ENCODE results near the gene RABGGTA.

RABGGTA gene

DNA sequence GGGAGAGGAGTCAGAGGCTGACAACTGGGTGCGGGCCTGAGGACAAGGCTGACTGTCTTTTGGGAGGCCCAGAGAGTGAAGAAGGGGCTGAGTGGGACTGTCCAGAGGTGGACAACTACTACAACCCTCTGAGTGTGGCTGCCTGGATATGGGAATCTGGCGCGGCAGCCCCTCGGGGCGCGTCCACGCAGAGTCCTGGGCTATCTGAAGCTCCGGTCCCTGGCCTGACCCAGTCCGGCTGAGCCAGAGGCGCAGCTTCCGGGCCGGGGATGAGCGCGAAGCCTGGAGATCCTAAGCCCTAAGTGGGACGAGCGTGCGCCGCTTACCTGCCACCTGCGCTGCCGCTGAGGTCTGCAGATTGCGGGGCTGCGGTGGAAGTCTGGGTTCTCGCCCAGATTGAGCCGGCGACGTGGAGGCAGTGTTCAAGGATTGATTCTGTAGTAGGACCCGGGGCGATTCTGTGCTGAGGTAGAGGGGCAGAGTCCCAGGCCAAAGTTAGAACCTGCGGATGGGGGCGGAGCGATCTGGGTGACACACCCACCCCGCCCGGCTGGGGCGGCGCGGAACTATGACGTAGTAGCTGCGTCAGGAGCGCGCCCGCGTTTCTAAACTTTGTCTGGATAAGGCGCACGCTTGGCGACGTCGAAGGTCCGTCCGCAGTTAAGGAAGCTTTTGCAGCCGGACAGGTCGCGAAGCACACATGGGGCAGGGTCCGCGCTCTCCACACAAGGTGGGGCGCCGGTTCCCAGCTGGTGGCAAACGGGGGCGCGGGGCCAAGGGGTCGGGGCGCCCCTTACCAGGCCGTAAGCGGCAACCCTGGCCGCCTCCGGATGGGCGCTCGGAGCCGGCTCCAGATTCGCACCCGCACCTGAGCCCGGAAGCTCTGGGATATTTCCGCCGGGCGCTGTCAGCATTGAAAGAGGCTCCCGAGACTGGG is 28.1 kb upstream of the RABGGTA start, which contains the start of the genes DHRS1 and NOP9:
Gene DHRS1 (minus strand): TSS at position 526 of the 937 bp plus-strand sequence. CDS start 674 bp downstream, outside the sequence.
Gene NOP9 (plus strand): TSS at position 596 of the 937 bp plus-strand sequence. CDS start 105 bp downstream, at position 701.
- H3K9me3 ChIP-seq (ENCODE audit: control insufficient read depth in 2 of 2, low read length in 2 of 2), result no peaks in the 10 kb centered on the region
- H3K27ac ChIP-seq (ENCODE audit: low read length), result peak within 1 kb of the TSS; percentile 60
- H3K36me3 ChIP-seq (ENCODE audit: control insufficient read depth in 2 of 2, insufficient read depth in 2 of 2, low read length in 2 of 2), result peaks cover 37 to 40% of the 10 kb centered on the region in 2 donors
- H3K4me3 ChIP-seq (ENCODE audit: low read length in 2 of 2), result peak within 1 kb of the TSS; percentile 88 to 99
- no peaks in the 10 kb centered on the region for H3K27me3 ChIP-seq (ENCODE audit: control insufficient read depth in 1 of 2, insufficient read depth in 2 of 2, low read length in 2 of 2)
- peak within 1 kb of the TSS; percentile 83 to 86 for H3K9ac ChIP-seq (ENCODE audit: low read length in 2 of 2)
- H3K4me1 ChIP-seq (ENCODE audit: control insufficient read depth, insufficient read depth, low read length), result peaks cover 30% of the 10 kb centered on the region

DNA sequence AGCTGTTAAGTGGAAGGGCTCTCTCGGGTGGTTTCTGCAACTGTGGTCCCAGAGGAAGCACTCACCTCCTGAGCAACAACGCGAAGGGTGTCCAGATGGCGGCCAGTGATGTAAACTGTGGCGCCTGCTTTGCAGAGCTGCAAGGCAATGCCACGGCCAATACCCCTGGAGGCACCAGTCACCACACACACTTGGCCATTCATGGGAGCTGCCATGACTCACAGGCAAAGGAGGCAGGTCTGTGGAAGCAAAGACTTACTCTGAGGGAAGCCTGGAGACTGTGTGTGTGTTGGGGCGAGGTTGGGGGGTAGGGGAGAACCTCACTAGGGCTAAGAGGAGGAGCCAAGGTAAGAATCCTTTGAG is 27.5 kb upstream of the RABGGTA start:
- peaks cover 31 to 34% of the 10 kb centered on the region in 2 donors for H3K36me3 ChIP-seq (ENCODE audit: control insufficient read depth in 2 of 2, insufficient read depth in 2 of 2, low read length in 2 of 2)
- H3K9me3 ChIP-seq (ENCODE audit: control insufficient read depth in 2 of 2, low read length in 2 of 2), result no peaks in the 10 kb centered on the region
- H3K27ac ChIP-seq (ENCODE audit: low read length), result peak overlapping the region; percentile 60
- H3K9ac ChIP-seq (ENCODE audit: low read length in 2 of 2), result peak overlapping the region; percentile 83 to 86
- H3K4me1 ChIP-seq (ENCODE audit: control insufficient read depth, insufficient read depth, low read length), result peaks cover 30% of the 10 kb centered on the region
- H3K4me3 ChIP-seq (ENCODE audit: low read length in 2 of 2), result peak overlapping the region; percentile 88 to 99
- H3K27me3 ChIP-seq (ENCODE audit: control insufficient read depth in 1 of 2, insufficient read depth in 2 of 2, low read length in 2 of 2), result no peaks in the 10 kb centered on the region

DNA sequence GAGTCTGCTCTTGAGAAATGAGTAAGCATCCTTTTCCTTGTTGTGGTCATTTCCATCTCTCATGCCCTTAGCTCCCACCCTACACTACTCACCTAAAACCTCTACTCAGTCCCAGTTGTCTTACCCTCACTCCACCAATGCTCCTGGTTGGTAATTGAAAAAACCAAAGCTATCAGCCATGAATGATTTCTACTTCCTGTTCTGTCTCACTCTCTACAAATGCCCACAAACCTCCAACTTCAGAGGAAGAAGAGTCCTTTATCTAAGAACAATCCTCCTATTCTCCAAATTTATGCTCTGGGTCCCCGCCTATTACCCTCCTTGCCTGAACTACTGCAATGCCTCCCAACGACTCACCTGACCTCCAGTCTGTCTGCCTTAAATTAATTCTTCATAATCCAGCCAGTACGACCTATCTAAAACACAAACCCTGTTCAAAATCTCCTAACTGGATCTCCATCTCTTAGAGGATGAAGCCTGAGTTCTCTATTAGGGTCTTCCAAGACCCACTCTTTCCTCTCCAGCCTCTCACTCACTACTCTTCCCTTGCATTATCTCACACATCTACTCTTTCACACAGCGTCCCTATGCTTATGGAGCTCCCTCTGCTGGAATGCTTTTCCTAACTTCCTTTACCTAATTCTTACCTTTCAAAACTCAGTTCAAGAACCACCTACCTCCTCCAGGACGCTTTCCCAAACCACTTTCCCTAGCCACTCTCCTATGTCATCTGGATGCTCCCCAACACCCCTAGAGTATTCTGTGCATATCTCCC is 26.0 kb upstream of the RABGGTA start:
- H3K4me3 ChIP-seq (ENCODE audit: low read length in 2 of 2), result no peak overlapping the region
- no peak overlapping the region for H3K27ac ChIP-seq (ENCODE audit: low read length)
- H3K27me3 ChIP-seq (ENCODE audit: control insufficient read depth in 1 of 2, insufficient read depth in 2 of 2, low read length in 2 of 2), result no peaks in the 10 kb centered on the region
- peaks cover 20 to 25% of the 10 kb centered on the region in 2 donors for H3K36me3 ChIP-seq (ENCODE audit: control insufficient read depth in 2 of 2, insufficient read depth in 2 of 2, low read length in 2 of 2)
- H3K9me3 ChIP-seq (ENCODE audit: control insufficient read depth in 2 of 2, low read length in 2 of 2), result no peaks in the 10 kb centered on the region
- H3K9ac ChIP-seq (ENCODE audit: low read length in 2 of 2), result peak overlapping the region in 1 of 2 donors; percentile 2
- H3K4me1 ChIP-seq (ENCODE audit: control insufficient read depth, insufficient read depth, low read length), result peaks cover 30% of the 10 kb centered on the region

GRCh38 chr14:24296341-24297157 is 25.2 kb upstream of the RABGGTA start:
- Histone ChIP-seq H3K4me1 (ENCODE audit: control insufficient read depth, insufficient read depth, low read length) (peaks cover 30% of the 10 kb centered on the region), H3K27ac (ENCODE audit: low read length) (no peak overlapping the region), H3K36me3 (ENCODE audit: control insufficient read depth in 2 of 2, insufficient read depth in 2 of 2, low read length in 2 of 2) (peaks cover 17 to 24% of the 10 kb centered on the region in 2 donors), H3K27me3 (ENCODE audit: control insufficient read depth in 1 of 2, insufficient read depth in 2 of 2, low read length in 2 of 2) (no peaks in the 10 kb centered on the region), H3K9me3 (ENCODE audit: control insufficient read depth in 2 of 2, low read length in 2 of 2) (no peaks in the 10 kb centered on the region), H3K9ac (ENCODE audit: low read length in 2 of 2) (peak overlapping the region in 1 of 2 donors; percentile 36), H3K4me3 (ENCODE audit: low read length in 2 of 2) (no peak overlapping the region)

GRCh38 chr14:24293525-24293924 is 22.1 kb upstream of the RABGGTA start:
- Histone ChIP-seq H3K27ac (ENCODE audit: low read length) (no peak overlapping the region), H3K9ac (ENCODE audit: low read length in 2 of 2) (no peak overlapping the region), H3K4me3 (ENCODE audit: low read length in 2 of 2) (no peak overlapping the region), H3K36me3 (ENCODE audit: control insufficient read depth in 2 of 2, insufficient read depth in 2 of 2, low read length in 2 of 2) (peaks cover 33 to 43% of the 10 kb centered on the region in 2 donors), H3K27me3 (ENCODE audit: control insufficient read depth in 1 of 2, insufficient read depth in 2 of 2, low read length in 2 of 2) (no peaks in the 10 kb centered on the region), H3K4me1 (ENCODE audit: control insufficient read depth, insufficient read depth, low read length) (peaks cover 7% of the 10 kb centered on the region), H3K9me3 (ENCODE audit: control insufficient read depth in 2 of 2, low read length in 2 of 2) (no peaks in the 10 kb centered on the region)

DNA sequence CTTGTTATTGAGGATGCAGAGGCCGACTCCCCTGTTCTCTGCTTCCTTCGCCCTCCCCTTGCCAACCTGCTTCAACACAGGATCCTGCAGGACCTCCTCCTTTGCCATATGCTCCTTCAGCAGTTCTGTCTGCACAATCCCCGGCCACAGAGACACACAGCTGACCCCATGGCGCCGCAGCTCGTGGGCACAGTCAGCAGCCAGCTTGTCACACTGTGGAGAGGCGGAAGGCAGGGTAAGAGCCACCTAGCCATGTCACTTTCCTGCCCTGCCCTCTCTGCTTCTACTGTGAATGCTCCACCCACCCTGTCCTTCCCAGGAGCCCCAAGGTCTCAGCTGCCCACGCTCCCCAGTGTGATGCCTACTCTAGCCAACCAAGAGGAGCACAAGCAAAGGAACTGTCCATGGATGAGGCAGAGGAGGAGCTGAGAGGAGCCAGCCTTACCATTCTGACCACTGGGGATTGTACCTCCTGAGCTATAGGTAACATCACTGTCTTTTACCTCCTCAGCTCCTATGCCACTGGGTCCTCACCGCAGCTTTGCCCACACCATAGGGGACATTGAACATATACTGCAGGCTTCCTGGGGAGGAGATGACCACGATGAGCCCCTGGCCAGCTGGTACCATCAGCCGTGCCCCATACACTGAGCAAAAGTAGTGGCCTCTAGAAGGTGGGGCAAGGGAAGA is 20.9 kb upstream of the RABGGTA start:
- Histone ChIP-seq H3K9me3 (ENCODE audit: control insufficient read depth in 2 of 2, low read length in 2 of 2) (no peaks in the 10 kb centered on the region), H3K36me3 (ENCODE audit: control insufficient read depth in 2 of 2, insufficient read depth in 2 of 2, low read length in 2 of 2) (peaks cover 33 to 43% of the 10 kb centered on the region in 2 donors), H3K9ac (ENCODE audit: low read length in 2 of 2) (no peak overlapping the region), H3K4me3 (ENCODE audit: low read length in 2 of 2) (no peak overlapping the region), H3K27ac (ENCODE audit: low read length) (no peak overlapping the region), H3K27me3 (ENCODE audit: control insufficient read depth in 1 of 2, insufficient read depth in 2 of 2, low read length in 2 of 2) (no peaks in the 10 kb centered on the region), H3K4me1 (ENCODE audit: control insufficient read depth, insufficient read depth, low read length) (peaks cover 7% of the 10 kb centered on the region)

- Histone ChIP-seq H3K36me3 (ENCODE audit: control insufficient read depth in 2 of 2, insufficient read depth in 2 of 2, low read length in 2 of 2) (peaks cover 33 to 43% of the 10 kb centered on the region in 2 donors), H3K9ac (ENCODE audit: low read length in 2 of 2) (no peak overlapping the region), H3K27me3 (ENCODE audit: control insufficient read depth in 1 of 2, insufficient read depth in 2 of 2, low read length in 2 of 2) (no peaks in the 10 kb centered on the region), H3K4me3 (ENCODE audit: low read length in 2 of 2) (no peak overlapping the region), H3K9me3 (ENCODE audit: control insufficient read depth in 2 of 2, low read length in 2 of 2) (no peaks in the 10 kb centered on the region), H3K4me1 (ENCODE audit: control insufficient read depth, insufficient read depth, low read length) (peaks cover 3% of the 10 kb centered on the region), H3K27ac (ENCODE audit: low read length) (no peak overlapping the region)
These were observed 20.2 kb upstream of the RABGGTA start for GRCh38 chr14:24291446-24292117.

GRCh38 chr14:24290746-24291145 is 19.3 kb upstream of the RABGGTA start:
- Histone ChIP-seq H3K27me3 (ENCODE audit: control insufficient read depth in 1 of 2, insufficient read depth in 2 of 2, low read length in 2 of 2) (no peaks in the 10 kb centered on the region), H3K9ac (ENCODE audit: low read length in 2 of 2) (no peak overlapping the region), H3K27ac (ENCODE audit: low read length) (no peak overlapping the region), H3K9me3 (ENCODE audit: control insufficient read depth in 2 of 2, low read length in 2 of 2) (no peaks in the 10 kb centered on the region), H3K36me3 (ENCODE audit: control insufficient read depth in 2 of 2, insufficient read depth in 2 of 2, low read length in 2 of 2) (peaks cover 29 to 35% of the 10 kb centered on the region in 2 donors), H3K4me1 (ENCODE audit: control insufficient read depth, insufficient read depth, low read length) (no peaks in the 10 kb centered on the region), H3K4me3 (ENCODE audit: low read length in 2 of 2) (no peak overlapping the region)

DNA sequence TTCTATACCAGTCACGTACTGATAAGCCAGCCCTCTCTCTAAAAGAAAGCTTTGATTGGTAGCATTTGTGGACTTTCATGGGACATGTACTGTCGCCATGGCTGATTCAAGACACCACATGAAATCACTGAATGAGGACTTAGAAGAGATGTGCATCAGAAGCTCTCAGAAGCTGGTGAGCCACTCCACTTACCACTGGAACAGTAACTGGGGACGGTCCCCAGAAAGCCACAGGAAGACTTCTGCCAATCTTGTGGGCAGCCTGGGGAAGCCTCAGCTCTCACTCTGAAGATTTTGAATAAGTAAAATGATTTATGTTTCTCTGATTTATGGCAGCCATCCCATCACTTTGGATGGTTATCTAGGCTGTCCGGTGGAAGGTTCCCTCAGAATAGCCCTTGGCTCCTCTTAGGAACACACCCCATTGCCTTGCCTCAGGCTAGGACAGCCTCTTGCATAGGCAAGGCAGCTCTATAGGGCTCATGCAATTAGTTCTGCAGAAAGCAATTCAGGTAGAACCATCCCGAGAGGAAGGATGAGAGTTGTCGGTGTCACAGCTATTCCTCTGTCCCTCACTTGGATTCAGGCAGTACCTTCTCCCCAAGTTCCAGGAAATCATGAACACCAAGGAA is 18.4 kb upstream of the RABGGTA start:
- Histone ChIP-seq H3K27me3 (ENCODE audit: control insufficient read depth in 1 of 2, insufficient read depth in 2 of 2, low read length in 2 of 2) (no peaks in the 10 kb centered on the region), H3K36me3 (ENCODE audit: control insufficient read depth in 2 of 2, insufficient read depth in 2 of 2, low read length in 2 of 2) (peaks cover 23 to 33% of the 10 kb centered on the region in 2 donors), H3K4me3 (ENCODE audit: low read length in 2 of 2) (no peak overlapping the region), H3K27ac (ENCODE audit: low read length) (no peak overlapping the region), H3K4me1 (ENCODE audit: control insufficient read depth, insufficient read depth, low read length) (no peaks in the 10 kb centered on the region), H3K9me3 (ENCODE audit: control insufficient read depth in 2 of 2, low read length in 2 of 2) (no peaks in the 10 kb centered on the region), H3K9ac (ENCODE audit: low read length in 2 of 2) (no peak overlapping the region)
